DMS79 (cell line): ENCODE measurements around the gene CNTLN.
"Not testable (repeated sequence)": the region's sequence is repeated elsewhere in the genome, so short reads cannot be mapped to it uniquely, and the experiment has no call there.

Experiments
- DNase-seq: peaks from one replicate; lab custom pipeline; 2025; lab: John Stamatoyannopoulos, UW

Gene CNTLN

DNA sequence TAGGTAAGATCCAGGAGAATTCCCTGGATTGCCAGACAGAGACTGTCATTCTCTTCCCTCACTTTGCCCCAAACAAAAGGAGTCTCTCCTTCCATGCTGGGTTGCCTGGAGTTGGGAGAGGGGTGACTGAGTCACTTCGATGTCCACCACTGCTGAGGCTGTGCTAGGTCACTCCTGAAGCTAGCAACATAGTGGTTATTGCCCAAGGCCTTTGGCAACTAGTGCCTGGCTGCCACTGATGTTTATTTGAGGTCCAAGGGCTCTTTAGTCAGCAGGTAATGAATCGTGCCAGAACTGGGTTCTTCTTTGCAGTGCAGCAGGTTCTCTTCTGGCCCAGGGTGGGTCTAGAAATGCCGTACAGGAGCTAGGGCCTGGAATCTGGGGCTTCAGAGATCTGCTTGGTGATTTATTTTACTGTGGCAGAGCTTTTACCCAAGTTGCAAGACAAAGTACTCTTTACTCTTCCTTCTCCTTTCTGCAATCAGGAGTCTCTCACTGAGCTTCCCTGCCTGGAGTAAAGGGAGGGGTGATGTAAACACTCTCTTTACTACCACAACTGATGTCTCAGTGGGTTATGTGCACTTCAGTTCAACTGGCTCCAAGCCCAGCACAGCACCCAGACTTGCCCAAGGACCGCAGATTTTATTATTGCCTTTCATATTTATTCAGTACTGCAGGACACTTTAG lies 288.3 kb downstream of the CNTLN start:
- no peak for DNase-seq

DNA sequence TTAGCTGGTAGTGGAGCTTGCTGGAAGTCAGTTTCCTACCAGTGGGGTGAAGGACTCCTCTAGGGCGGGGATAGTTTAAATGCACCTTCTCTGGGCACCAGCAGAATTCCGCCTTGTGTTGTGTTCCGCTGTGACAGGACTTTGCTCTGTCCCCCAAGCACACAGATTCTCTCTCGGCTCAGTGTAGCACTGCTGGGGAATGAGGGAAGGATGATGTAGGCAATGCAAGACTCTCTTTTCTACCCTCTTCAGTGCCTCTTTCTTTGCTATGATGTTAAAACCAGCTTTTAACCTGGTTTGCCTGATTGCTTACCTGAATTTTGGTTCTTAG lies 288.8 kb downstream of the CNTLN start:
- DNase-seq = no peak

DNA sequence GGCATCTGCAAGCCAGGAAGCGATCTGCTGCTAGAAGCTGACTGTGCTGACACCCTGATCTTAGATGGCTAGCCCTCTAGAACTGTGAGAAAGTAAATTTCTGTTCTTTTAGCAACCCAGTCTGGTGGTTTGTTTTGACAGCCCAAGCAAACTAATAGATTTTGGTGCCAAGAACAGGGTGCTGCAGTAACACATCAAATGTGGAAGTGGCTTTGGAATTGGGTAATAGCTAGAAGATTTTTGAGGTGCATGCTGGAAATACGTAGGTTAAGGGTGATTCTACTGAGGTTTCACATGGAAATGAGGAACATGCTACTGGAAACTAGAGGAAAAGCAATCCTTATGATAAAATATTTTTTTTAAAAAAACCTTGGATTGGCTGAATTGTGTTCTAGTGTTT lies 290.5 kb downstream of the CNTLN start:
- no peak for DNase-seq

DNA sequence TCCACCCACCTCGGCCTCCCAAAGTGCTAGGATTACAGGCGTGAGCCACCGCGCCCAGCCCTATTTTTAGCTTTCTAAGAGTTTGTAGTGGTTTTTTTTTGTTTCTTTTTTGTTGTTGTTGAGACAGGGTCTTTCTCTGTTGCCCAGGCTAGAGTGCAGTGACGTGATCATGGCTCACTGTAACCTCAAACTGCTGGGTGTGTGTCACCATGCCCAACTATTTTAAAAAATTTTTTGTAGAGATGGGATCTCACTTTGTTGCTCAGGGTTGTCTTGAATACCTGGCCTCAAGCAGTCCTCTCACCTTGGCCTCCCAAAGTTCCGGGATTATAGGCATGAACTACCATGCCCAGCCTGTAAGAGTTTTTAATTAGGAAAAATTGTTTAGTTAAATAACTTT lies 298.7 kb downstream of the CNTLN start:
- DNase-seq = no peak

DNA sequence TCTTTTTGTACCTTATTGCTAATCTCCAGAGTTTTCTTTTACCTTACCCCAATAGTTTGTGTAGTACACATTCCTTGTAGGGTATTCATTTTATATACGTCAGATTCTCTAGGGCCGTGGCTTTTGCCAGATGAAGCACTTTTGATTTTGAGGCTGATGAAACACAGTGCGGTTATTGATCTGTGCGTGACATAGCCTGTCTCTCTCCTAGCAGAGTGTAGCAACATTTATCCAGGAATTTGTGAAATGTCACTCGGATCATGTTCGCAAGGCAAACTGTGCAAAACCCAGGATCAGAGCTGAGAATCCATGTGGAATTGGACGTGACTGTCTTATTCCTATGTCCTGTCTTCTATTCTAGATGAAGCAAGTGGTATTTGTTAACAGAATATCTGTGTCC lies 302.0 kb downstream of the CNTLN start:
- DNase-seq = no peak

DNA sequence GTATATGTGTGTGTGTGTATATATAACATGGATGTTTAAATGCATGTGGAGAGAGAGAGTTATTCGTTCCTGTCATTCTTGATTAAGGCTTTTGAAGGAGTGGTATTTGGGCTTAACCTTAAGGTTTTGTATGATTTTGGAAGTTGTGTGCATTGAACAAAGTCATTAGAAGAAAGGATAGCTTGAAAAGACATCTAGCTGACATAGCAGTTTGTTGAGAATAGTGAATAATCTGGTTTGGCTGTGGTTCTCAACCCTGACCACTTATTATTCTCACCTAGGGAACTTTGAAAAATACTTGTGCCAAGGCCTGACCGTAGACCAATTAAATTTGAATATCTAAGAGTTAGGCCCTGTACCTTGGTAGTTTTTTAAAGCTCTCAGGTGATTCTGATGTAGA lies 303.0 kb downstream of the CNTLN start:
- no peak for DNase-seq

DNA sequence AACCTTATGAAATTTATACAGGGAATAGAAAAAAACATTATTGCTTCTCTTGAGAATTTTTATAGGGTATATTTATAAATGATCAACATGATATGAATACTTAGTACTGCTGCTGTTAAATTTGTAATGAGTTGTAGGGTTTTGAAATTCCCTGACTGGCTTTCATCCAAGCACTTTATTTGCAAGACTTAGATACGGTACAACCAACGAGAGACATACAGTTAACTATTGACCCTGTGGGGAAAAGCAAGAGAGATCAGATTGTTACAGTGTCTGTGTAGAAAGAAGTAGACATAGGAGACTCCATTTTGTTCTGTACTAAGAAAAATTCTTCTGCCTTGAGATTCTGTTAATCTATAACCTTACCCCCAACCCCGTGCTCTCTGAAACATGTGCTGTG lies 310.3 kb downstream of the CNTLN start:
- not testable (repeated sequence) for DNase-seq

DNA sequence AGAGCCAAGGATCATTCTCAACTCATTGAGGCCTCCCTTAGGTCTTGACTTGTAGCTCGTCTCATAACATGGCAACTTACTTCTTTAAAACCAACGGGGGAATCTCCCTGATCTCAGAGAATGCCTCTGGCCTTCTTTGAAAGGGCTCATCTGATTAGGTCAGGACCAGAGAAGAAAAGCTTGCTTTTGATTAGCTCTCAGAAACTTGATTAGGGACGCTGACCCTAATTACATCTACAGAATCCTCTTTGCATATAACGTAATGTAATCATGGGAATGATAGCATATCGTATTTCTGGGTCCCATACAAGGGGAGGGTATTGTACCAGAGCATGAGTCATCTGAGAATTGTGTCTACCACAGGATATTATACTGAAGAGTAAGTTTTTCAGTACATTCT lies 318.9 kb downstream of the CNTLN start:
- DNase-seq = no peak

DNA sequence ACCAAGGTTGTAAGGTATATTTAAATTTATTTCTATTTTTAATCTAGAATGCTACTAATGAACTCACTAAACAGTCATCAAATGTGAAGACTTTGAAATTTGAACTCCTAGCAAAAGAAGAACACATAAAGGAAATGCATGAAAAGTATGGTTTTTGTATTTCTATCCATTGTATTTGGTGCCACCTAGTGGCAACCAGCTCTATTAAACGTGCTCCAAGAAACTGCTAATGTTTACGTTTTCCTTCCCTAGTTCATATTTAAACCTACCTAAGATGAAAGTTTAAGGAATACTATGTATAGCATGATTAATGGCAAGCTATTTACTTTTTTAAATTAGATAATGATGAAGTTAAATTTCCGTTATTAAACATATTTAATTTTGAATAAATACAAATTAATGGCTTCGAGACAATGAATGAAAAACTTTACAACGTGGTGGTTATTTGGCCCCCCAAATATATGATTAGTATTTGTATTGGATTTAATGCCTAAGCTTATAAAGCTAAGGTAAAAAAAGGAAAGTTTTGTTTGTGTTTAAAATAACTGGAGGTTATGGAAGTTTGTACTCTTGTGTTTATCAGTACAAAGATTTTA lies 328.1 kb downstream of the CNTLN start:
- peak; percentile 7 for DNase-seq

DNA sequence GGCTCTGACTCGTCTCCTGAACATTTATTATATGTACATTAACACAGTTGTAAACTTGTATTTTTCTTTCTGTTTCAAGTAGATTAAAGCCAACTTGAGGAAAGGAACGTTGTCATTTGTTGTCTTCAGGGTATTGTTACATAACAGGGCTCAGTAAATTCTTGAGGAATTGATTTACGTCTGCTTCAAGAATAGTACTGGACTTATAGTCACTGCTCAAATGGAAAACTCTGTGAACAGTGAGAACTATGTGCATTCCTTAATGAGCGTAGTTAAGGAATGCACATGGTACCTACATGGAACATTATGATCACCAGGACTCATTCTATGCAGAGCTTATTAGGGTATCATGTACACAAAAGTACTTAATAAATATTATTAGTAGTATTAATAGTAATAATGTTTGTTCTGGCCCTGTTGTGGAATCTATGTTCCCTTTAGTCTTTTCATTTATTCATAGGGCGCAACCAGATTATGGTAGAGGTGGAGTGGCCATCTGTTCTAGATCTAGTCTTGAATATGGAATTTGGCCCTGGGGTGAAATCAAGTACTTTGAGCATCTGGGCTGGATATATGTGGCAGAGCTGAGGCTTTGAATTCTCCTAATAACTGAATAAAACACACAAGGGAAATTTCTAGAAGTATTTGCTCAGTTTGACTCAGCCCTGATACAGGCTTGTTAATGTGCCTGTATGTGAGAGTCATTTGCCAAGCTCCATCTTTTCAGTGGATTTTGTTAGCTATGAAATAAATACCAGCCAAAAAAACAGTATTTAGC lies 335.4 kb downstream of the CNTLN start:
- no peak for DNase-seq

DNA sequence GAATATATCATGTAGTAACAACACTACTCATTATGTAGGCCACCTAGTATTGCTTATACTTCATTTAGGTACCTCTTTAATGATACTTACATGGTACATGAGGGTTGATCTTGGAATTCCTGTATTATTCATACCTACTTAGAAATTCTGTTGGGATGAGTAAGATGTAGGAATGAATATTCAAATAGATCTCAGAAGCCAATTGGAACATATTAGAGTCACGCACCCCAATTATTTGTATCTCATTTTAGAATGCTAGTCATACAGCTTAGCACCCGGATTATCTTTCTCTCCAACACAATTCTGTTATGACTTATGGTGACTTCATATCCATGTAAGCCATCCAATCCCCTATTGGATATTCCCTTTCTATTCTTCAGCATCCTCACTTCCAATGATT lies 337.3 kb downstream of the CNTLN start:
- no peak for DNase-seq

DNA sequence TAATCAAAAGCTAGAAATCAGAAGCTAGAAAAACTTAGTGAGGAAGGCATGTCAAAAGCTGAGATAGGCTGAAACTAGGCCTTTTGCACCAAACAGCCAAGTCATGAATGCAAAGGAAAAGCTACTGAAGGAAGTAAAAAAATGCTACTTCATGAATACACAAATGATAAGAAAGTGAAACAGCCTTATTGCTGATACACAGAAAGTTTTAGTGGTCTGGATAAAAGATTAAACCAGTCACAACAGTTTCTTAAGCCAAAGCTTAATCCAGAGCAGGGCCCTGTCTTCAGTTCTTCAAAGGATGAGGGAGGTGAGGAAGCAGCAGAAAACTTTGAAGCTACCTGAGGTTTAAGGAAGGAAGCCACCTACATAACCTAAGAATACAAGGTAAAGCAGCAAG lies 341.6 kb downstream of the CNTLN start:
- no peak for DNase-seq

DNA sequence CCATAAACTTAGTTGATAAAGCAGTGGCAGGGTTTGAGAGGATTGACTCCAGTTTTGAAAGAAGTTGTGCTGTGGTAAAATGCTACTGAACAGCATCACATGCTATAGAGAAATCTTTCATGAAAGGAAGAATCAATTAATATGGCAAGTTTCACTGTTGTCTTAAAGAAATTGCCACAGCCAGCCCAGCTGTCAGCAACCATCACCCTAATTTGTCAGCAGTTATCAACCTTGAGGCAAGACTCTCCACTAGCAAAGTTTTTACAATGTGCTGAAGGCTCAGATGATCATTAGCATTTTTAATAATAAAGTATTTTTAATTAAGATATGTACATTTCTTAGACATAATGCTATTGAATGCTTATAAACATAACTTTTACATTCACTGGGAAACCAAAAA lies 343.0 kb downstream of the CNTLN start:
- DNase-seq = no peak

DNA sequence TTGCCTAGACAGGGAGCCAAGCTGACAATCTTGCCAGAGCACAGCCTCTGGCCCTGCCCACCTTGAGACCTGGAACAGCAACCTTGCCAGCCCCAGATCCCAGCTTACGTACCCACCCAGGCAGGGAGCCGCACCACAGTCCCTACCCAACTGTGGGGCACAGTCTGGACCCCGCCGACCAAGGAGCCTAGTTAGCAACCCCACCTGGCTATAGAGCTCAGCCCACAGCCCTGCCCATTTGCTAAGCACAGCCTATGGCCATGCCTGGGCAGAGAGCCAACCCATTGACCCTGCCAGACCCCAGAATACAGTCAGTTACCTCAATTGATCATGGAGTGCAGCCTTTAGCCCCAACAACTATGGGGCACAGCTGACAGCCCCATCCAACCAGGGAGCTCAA lies 346.1 kb downstream of the CNTLN start:
- no peak for DNase-seq

DNA sequence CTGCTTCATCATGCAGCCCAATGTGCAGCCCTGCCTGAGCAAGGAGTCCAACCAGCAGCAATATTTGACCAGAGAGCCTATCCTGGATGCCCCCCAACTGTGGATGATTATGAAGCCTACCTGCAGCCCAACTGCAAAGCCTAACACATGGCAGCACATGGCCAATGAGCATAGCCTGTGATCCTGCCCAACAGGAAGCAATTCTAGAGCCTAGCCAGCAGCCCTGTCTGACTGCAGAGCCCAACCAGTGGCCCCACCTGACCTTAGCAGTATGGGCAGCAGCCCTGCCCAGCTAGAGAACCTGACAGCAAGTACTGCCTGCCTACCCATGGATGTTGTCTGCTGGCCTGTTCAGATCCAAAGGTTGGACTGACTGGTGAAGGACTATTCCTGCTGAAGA lies 346.7 kb downstream of the CNTLN start:
- no peak for DNase-seq

DNA sequence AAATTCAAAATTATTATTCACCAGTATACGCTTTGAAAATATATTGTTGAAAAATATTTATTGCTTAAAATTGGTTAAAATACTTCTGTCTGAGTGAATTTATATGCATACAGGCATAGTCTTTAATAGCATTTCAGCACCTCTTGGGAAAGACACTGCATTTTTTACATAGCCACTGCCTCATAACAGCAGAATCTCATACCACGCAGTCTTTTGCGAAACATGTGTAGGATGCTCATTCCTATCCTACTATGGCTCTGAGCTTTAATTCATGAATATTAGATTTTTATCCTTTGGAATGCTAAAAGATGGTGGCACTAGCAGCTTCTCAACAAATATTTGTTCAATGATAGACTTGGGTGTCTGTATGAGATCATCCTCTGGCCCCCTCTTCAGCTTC lies 350.1 kb downstream of the CNTLN start:
- no peak for DNase-seq

DNA sequence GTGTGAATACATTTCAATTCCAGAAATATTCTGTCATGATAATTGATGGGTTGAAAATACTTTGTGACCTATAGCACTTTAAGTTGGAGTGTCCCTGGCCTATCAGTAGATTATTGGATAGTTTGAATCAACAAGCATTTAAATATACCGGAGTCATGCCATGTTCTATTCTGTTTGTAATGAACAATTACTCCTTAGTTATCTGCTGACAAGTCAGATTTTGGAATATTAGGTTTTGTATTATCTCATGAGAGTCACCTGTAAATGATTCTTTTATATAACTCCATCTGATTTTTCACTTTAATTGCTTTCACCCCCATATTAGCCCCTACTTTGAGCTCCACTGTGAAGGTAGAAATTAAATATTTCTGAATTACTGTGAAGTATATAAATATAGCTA lies 351.6 kb downstream of the CNTLN start:
- no peak for DNase-seq

DNA sequence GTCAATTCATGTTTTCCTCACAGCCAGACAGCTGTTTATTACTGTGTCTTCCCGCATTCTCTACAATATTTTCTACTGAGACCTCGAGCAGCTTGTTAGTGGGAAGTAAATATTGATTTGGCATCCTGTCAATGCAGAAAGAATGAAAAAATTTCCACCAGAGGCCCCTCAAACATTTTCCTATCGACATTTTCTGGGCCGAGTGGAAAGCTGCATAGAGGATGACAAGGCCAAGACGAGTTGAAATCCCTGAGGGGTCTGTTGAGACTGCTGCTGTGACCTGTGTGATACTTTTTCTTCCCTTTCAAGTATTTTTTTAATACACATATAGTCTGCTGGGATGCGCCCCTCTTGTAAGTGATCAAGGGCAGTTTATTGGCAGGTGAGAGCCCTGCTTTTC lies 352.6 kb downstream of the CNTLN start:
- no peak for DNase-seq

DNA sequence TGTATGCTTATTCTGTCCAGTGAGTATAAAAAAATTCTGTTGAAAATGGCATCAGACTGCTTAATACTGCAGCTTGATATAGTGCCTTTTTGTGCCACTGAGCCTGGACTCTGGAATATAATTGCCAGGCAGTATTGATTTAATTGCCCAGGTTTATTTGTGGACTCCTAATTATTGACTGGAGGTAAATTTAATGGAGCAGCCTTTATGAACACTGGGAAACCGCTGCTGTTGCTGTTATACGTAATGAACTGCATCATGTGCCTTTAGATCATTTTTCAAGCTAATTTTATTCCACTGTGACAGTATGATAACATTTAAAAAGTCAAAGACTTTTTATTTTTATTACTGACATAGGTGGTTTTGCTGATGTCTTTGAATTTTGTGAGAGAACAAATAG lies 353.8 kb downstream of the CNTLN start:
- DNase-seq = no peak

DNA sequence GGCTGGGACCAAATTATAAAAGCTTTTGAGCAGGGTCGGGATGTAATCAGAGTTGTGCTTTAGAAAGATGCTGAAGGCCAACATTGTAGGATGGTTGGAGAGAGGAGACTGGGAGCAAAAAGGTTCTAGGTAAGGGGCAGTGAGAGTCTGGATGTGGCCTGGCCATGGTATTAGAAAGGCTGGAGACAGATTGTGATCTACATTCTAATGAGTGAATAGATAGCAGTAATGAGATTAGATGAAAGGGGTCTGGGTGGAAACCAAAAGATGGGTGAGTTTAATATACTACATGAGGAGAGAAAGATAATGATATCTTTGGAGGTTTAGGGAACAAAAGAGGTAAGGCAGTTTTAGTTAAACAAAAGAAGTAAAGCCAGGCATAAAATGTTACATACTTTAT lies 355.3 kb downstream of the CNTLN start:
- DNase-seq = no peak

DNA sequence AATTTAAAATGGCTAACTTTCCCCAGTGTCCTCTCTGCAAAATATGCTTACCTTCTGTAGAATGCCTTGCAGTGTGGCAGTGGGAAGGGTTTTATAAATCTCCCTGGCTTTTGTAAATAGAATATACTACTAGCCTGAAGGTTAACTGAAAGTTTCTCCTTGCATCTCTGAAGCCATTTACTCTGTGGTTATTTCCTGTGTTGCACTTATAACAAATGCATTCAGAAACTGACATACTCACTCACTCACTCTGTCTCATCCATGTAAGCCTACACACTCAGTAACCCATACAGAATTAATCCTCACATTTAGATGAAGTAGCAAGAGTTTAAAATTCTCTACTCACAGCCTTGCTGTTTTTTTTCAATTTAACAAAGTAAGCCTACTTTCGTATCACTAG lies 356.9 kb downstream of the CNTLN start:
- DNase-seq = no peak

DNA sequence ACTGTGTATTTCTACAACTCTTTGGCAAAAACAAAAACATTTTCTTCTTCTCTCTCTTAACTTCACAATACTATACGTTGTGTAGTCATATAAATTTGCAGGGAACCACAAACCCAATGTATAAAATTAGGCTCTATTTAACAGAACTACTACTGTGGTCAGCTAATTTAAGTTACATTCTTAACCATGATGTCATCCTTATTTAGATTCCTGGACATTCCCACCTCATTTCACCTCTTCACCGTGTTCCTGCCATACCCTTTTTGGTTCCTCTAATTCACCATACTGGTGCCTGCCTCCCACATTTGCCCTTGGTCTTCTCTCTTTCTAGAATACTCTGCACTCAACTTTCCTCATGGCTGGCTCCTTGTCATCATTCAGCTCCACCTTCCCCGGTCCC lies 368.4 kb downstream of the CNTLN start:
- DNase-seq = no peak

DNA sequence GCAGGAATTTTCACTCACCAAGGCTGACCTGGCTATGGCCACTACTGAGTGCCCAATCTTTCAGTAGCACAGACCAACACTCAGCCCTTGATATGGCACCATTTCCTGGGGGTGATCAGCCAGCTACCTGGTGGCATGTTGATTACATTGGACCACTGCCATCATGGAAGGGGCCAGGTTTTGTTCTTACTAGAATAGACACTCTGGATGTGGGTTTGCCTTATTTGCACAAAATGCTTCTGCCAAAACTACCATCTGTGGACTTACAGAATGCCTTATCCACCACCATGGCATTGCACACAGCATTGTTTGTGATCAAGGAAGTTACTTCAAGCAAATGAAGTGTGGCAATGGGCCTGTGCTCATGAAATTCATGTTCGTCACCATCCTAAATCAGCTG lies 374.3 kb downstream of the CNTLN start:
- no peak for DNase-seq

DNA sequence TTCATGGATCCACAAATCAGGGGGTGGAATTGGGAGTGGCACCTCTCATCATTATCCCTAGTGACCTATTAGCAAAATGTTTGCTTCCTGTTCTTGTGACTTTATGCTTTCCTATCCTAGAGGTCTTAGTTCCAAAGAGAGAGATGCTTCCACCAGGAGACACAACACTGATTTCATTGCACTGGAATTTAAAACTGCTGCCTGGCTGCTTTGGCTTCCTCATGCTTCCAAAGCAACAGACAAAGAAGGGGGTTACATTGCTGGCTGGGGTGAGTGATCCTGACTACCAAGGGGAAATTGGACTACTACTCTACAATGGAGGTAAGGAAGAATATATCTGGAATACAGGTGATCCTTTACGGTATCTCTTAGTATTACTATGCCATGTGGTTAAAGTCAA lies 374.9 kb downstream of the CNTLN start:
- DNase-seq = no peak
